OCI-LY1 (cell line): ENCODE measurements around the gene ARHGEF11.

ENCODE experiments used
- H2AFZ ChIP-seq: fragments of 200-600 bp; sonication (generic), shearing (Covaris generic); 2 replicates; pipeline ENCODE4 v1.6.0; 2014; ENCODE audit warnings: antibody characterized with exemption, mild to moderate bottlenecking, low read length
- H3F3A ChIP-seq: fragments of 200-600 bp; sonication (generic), shearing (Covaris generic); 2 replicates; pipeline ENCODE4 v1.6.0; 2014; ENCODE audit warnings: mild to moderate bottlenecking, antibody characterized with exemption, low read length, moderate library complexity; ENCODE audit not compliant: insufficient read depth
- H3K27ac ChIP-seq: fragments of 200-600 bp; sonication (generic); 2 replicates; pipeline ENCODE4 v1.5.1; 2014; ENCODE audit warnings: low read length, mixed run types, mild to moderate bottlenecking, low read depth; ENCODE audit not compliant: poor library complexity, severe bottlenecking
- H3K27me3 ChIP-seq: fragments of 200-600 bp; sonication (generic); 2 replicates; pipeline ENCODE4 v1.6.0; 2014; ENCODE audit warnings: antibody characterized with exemption, mild to moderate bottlenecking, low read length, moderate library complexity; ENCODE audit not compliant: insufficient read depth
- H3K36me3 ChIP-seq: fragments of 200-600 bp; sonication (generic); 2 replicates; pipeline ENCODE4 v1.6.1; 2014; ENCODE audit warnings: mild to moderate bottlenecking, antibody characterized with exemption, low read length, moderate library complexity, mixed read lengths; ENCODE audit not compliant: insufficient read depth
- H3K4me1 ChIP-seq: fragments of 200-600 bp; sonication (generic); 2 replicates; pipeline ENCODE4 v1.5.1; 2014; ENCODE audit warnings: mild to moderate bottlenecking, low read length, moderate library complexity; ENCODE audit not compliant: insufficient read depth, severe bottlenecking
- H3K4me2 ChIP-seq: fragments of 200-600 bp; sonication (generic), shearing (Covaris generic); 2 replicates; pipeline ENCODE4 v1.6.1; 2014; ENCODE audit warnings: low read length
- H3K4me3 ChIP-seq: fragments of 200-600 bp; sonication (generic); 2 replicates; pipeline ENCODE4 v1.5.1; 2014; ENCODE audit warnings: low read length, low read depth, mild to moderate bottlenecking, mixed read lengths; ENCODE audit not compliant: poor library complexity, severe bottlenecking
- H3K79me2 ChIP-seq: fragments of 200-600 bp; shearing (Covaris generic); 2 replicates; pipeline ENCODE4 v1.6.1; 2016; ENCODE audit warnings: mixed run types, low read length, mixed read lengths; ENCODE audit not compliant: insufficient read depth
- H3K9ac ChIP-seq: fragments of 200-600 bp; sonication (generic), shearing (Covaris generic); 2 replicates; pipeline ENCODE4 v1.6.1; 2014; ENCODE audit warnings: mild to moderate bottlenecking, low read length, mixed read lengths
- H3K9me2 ChIP-seq: fragments of 200-600 bp; sonication (generic), shearing (Covaris generic); 2 replicates; pipeline ENCODE4 v1.6.1; 2014; ENCODE audit warnings: low read depth, mild to moderate bottlenecking, low read length, mixed read lengths
- H3K9me3 ChIP-seq: fragments of 200-600 bp; shearing (Covaris generic); 2 replicates; pipeline ENCODE4 v1.6.1; 2014; ENCODE audit warnings: low read length, mixed read lengths
- H4K20me1 ChIP-seq: fragments of 200-600 bp; sonication (generic), shearing (Covaris generic); 2 replicates; pipeline ENCODE4 v1.6.0; 2016; ENCODE audit warnings: mild to moderate bottlenecking, low read length; ENCODE audit not compliant: insufficient read depth
- CTCF ChIP-seq: fragments of 200-600 bp; sonication (generic), shearing (Covaris generic); IDR thresholded peaks from 2 replicates; pipeline ENCODE4 v1.5.1; 2017; ENCODE audit warnings: mild to moderate bottlenecking, antibody characterized with exemption, low read length, moderate library complexity, mixed read lengths
- EZH2 ChIP-seq: fragments of 200-600 bp; sonication (generic), shearing (Covaris generic); IDR thresholded peaks from 2 replicates; pipeline ENCODE4 v1.8.0; 2017; ENCODE audit warnings: borderline replicate concordance, mixed run types, mild to moderate bottlenecking, antibody characterized with exemption, low read length, moderate library complexity, mixed read lengths

The ARHGEF11 gene

DNA sequence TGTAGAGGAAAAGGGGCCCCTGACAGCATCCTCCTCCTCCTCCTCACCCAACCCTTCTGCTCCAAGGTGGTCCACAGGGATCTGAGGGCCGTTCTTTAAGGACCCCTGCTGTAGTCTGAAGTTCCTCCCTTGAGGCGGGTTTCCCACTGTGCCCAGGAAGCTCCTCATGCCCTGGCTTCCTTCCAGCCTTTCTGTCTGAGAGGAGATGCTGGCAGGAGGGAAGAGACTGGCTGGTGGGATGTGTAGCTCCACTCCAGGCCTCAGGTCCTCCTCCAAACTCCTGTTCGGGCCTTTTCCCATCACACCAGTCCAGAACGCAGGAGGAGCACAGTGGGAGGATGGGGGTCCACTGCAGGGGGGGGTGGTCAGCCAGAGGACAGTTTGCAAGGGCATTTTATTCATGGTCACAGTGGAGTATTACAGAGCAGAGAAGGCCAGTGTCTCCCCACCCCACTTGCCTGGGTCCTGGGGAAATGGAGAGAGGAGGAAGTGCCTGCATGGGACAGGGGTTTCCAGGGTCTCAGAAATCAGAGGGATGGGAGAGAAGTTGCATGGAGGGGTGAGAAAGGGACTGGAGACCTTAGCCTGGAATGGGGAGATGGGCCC lies 46.2 kb upstream of the ARHGEF11 start:
- no peaks in the 10 kb centered on the region for H3K79me2 ChIP-seq
- no peaks in the 10 kb centered on the region for H3F3A ChIP-seq
- H3K27me3 ChIP-seq: no peaks in the 10 kb centered on the region
- H3K36me3 ChIP-seq: no peaks in the 10 kb centered on the region
- no peak overlapping the region for H2AFZ ChIP-seq
- H4K20me1 ChIP-seq: no peaks in the 10 kb centered on the region
- no peak overlapping the region for H3K9ac ChIP-seq
- H3K9me3 ChIP-seq: no peaks in the 10 kb centered on the region
- H3K9me2 ChIP-seq: no peaks in the 10 kb centered on the region
- no peaks in the 10 kb centered on the region for H3K4me1 ChIP-seq
- no peak for TF ChIP-seq CTCF
- no peak overlapping the region for H3K4me2 ChIP-seq
- H3K27ac ChIP-seq: no peak overlapping the region
- no peak overlapping the region for H3K4me3 ChIP-seq

GRCh38 chr1:157091186-157091585 lies 45.6 kb upstream of the ARHGEF11 start:
- no peak overlapping the region for H3K4me2 ChIP-seq
- H3K4me1 ChIP-seq: no peaks in the 10 kb centered on the region
- no peak overlapping the region for H2AFZ ChIP-seq
- no peaks in the 10 kb centered on the region for H4K20me1 ChIP-seq
- H3K27ac ChIP-seq: no peak overlapping the region
- H3K79me2 ChIP-seq: no peaks in the 10 kb centered on the region
- no peaks in the 10 kb centered on the region for H3K36me3 ChIP-seq
- no peaks in the 10 kb centered on the region for H3K9me3 ChIP-seq
- H3K9me2 ChIP-seq: no peaks in the 10 kb centered on the region
- H3K27me3 ChIP-seq: no peaks in the 10 kb centered on the region
- H3F3A ChIP-seq: no peaks in the 10 kb centered on the region
- H3K9ac ChIP-seq: no peak overlapping the region
- TF ChIP-seq CTCF: no peak
- TF ChIP-seq EZH2: no peak
- no peak overlapping the region for H3K4me3 ChIP-seq

DNA sequence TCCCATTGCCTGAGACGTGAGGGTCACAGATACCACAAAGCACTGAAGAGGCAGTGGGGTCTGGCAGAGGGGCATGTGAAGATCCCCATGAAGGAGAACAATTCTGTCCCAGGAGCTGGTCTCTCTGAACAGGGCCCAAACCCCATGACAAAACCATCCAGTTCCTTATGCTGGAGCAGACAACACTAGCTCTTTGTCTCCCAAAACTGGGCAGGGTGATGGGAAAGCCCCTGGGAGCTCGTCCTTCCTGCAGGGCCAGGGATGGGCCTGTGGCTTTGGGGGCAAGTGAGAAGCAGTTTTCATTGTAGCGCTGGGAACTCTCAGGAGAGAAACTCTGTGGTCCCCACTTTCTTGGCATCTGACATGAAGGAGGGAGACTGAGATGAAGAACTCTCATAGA lies 45.2 kb upstream of the ARHGEF11 start:
- Histone ChIP-seq H3K4me2 (no peak overlapping the region), H4K20me1 (no peaks in the 10 kb centered on the region), H2AFZ (no peak overlapping the region), H3K27ac (no peak overlapping the region), H3K4me1 (no peaks in the 10 kb centered on the region), H3K9me2 (no peaks in the 10 kb centered on the region), H3K36me3 (no peaks in the 10 kb centered on the region), H3K79me2 (no peaks in the 10 kb centered on the region), H3F3A (no peaks in the 10 kb centered on the region), H3K4me3 (no peak overlapping the region), H3K27me3 (no peaks in the 10 kb centered on the region), H3K9me3 (no peaks in the 10 kb centered on the region), H3K9ac (no peak overlapping the region)
- TF ChIP-seq EZH2 (no peak), CTCF (no peak)
